GM12878 (cell line): ENCODE results near the gene TMEM163. TPM values are rescaled to one million over a fixed set of nuclear protein-coding genes. Genes with fewer than 3 reads are reported as not detected.

Experiments used
- ATAC-seq: fragments of 200-7000 bp; cut with Tn5 transposase; 3 replicates; pipeline ENCODE4 v1.9.1; 2020; ENCODE audit warnings: mild to moderate bottlenecking, moderate library complexity
- BruUV-seq: library from RNA; stranded (reverse); fragments of 400-500 nt; replicated peaks from 2 replicates; lab custom pipeline; 2021; lab: Mats Ljungman, UMichigan
- CTCF ChIA-PET: fragments of 300-600 bp; sonication (Branson Sonifier 250); formaldehyde crosslinking; extraction: SDS; loops from one replicate; lab custom pipeline; 2021; ENCODE audit warnings: inconsistent platforms; lab: Yijun Ruan, JAX
- POLR2A ChIA-PET: fragments of 350-600 bp; formaldehyde crosslinking; extraction: SDS; loops from one replicate; lab custom pipeline; 2021; ENCODE audit warnings: inconsistent platforms; lab: Charles Lee
- RAD21 ChIA-PET: fragments of 300-600 bp; sonication (Branson Sonifier 250); formaldehyde crosslinking; loops from one replicate; lab custom pipeline; 2023; ENCODE audit warnings: antibody characterized with exemption; ENCODE audit not compliant: unreplicated experiment; lab: Charles Lee
- SMC1A ChIA-PET: fragments of 300-600 bp; sonication (Branson Sonifier 250); formaldehyde crosslinking; loops from one replicate; lab custom pipeline; 2023; ENCODE audit not compliant: unreplicated experiment, uncharacterized antibody; lab: Charles Lee
- DNase-seq: peaks from one replicate; pipeline ENCODE4 v3.0.0-alpha.2; 2011; ENCODE audit warnings: low read depth, low spot score
- FAIRE-seq: peaks from 3 replicates; lab custom pipeline; 2011; peaks lifted over from hg19 to GRCh38; lab: Jason Lieb, UNC
- H2AFZ ChIP-seq: 2 replicates; pipeline ENCODE4 v1.6.0; 2011; ENCODE audit warnings: low read depth, low read length, control low read depth; ENCODE audit not compliant: control insufficient read depth
- H3K27ac ChIP-seq: 2 replicates; pipeline ENCODE4 v1.5.1; 2011; ENCODE audit warnings: control low read depth; ENCODE audit not compliant: control insufficient read depth, insufficient read depth
- H3K27me3 ChIP-seq, 2 experiments: replicated peaks in 1 of 2; 2 replicates each; pipeline versions ENCODE4 v1.6.0 to v1.6.1; 2011; ENCODE audit warnings: low read length in 1 of 2; ENCODE audit not compliant: control insufficient read depth in 2 of 2, insufficient read depth in 2 of 2
- H3K36me3 ChIP-seq, 2 experiments: 2 replicates each; pipeline ENCODE4 v1.5.1; 2011; ENCODE audit warnings: low read length in 1 of 2; ENCODE audit not compliant: control insufficient read depth in 2 of 2, insufficient read depth in 2 of 2
- H3K4me1 ChIP-seq: 2 replicates; pipeline ENCODE4 v1.6.1; 2011; ENCODE audit warnings: mild to moderate bottlenecking, low read length, moderate library complexity, mixed read lengths; ENCODE audit not compliant: control insufficient read depth, insufficient read depth
- H3K4me2 ChIP-seq: 2 replicates; pipeline ENCODE4 v1.6.0; 2011; ENCODE audit warnings: control low read depth; ENCODE audit not compliant: control insufficient read depth, insufficient read depth
- H3K4me3 ChIP-seq: fragments of 200-600 bp; sonication (generic); 2 replicates; pipeline ENCODE4 v1.5.1; 2016
- H3K79me2 ChIP-seq: 2 replicates; pipeline ENCODE4 v1.6.0; 2011; ENCODE audit warnings: low read length; ENCODE audit not compliant: control insufficient read depth, insufficient read depth
- H3K9ac ChIP-seq: 2 replicates; pipeline ENCODE4 v1.8.0; 2011; ENCODE audit warnings: low read length, control low read depth, mixed read lengths; ENCODE audit not compliant: control insufficient read depth, insufficient read depth
- H3K9me3 ChIP-seq: replicated peaks from 3 replicates; pipeline ENCODE4 v1.5.1; 2011; ENCODE audit warnings: mild to moderate bottlenecking, low read length; ENCODE audit not compliant: control insufficient read depth, insufficient read depth
- H4K20me1 ChIP-seq: 2 replicates; pipeline ENCODE4 v1.6.0; 2011; ENCODE audit not compliant: control insufficient read depth, insufficient read depth
- CTCF ChIP-seq, 3 experiments: IDR thresholded peaks in 2 of 3; conservative IDR thresholded peaks in 1 of 3; 2 replicates each; pipeline ENCODE4 v1.5.1; 2011; ENCODE audit warnings: low read depth in 3 of 3, low read length in 3 of 3, mild to moderate bottlenecking in 3 of 3, control low read depth in 2 of 3, moderate library complexity in 2 of 3, inconsistent platforms in 1 of 3, mixed read lengths in 1 of 3; ENCODE audit not compliant: control insufficient read depth in 2 of 3, insufficient read depth in 1 of 3; ENCODE audit errors: extremely low read depth in 1 of 3
- IRF3 ChIP-seq: fragments of 450-650 bp; IDR thresholded peaks from 2 replicates; pipeline ENCODE4 v1.6.1; 2014; ENCODE audit warnings: mild to moderate bottlenecking
- JUNB ChIP-seq: IDR thresholded peaks from 2 replicates; pipeline ENCODE4 v1.6.1; 2016; ENCODE audit warnings: antibody characterized with exemption, mild to moderate bottlenecking
- MTA2 ChIP-seq: fragments of 450-650 bp; IDR thresholded peaks from 2 replicates; pipeline ENCODE4 v1.6.1; 2016; ENCODE audit warnings: low read depth, mild to moderate bottlenecking, moderate library complexity
- RAD21 ChIP-seq: IDR thresholded peaks from 2 replicates; pipeline ENCODE4 v1.6.1; 2011; ENCODE audit warnings: mild to moderate bottlenecking, low read depth, low read length, moderate library complexity; ENCODE audit not compliant: insufficient read depth
- SKIL ChIP-seq: fragments of 450-650 bp; IDR thresholded peaks from 2 replicates; pipeline ENCODE4 v1.6.1; 2017; ENCODE audit warnings: mild to moderate bottlenecking, low read depth, inconsistent platforms; ENCODE audit not compliant: poor library complexity, severe bottlenecking
- SMC3 ChIP-seq: IDR thresholded peaks from 2 replicates; pipeline ENCODE4 v1.6.1; 2011; ENCODE audit warnings: low read length, improper control_type of control experiment, borderline replicate concordance
- SP1 ChIP-seq: IDR thresholded peaks from one replicate; pipeline ENCODE4 v1.6.1; 2011; ENCODE audit warnings: low read depth, low read length
- SREBF2 ChIP-seq: IDR thresholded peaks from 2 replicates; pipeline ENCODE4 v1.6.1; 2012; ENCODE audit warnings: mild to moderate bottlenecking, low read length
- ZNF592 ChIP-seq: fragments of 450-650 bp; IDR thresholded peaks from 2 replicates; pipeline ENCODE4 v1.6.1; 2017; ENCODE audit warnings: mild to moderate bottlenecking, moderate library complexity
- WGBS: methylation state at CpG from one replicate; pipeline ENCODE4 v1.1.6; 2016; ENCODE audit warnings: low lambda C conversion rate; ENCODE audit not compliant: insufficient replicate concordance, insufficient coverage; ENCODE audit errors: missing lambda C conversion rate; 5-methylcytosine and 5-hydroxymethylcytosine counted together
- in situ Hi-C: fragments of 300-500 bp; cut with MboI; formaldehyde crosslinking; loops from 9 replicates; pipeline ENCODE4 v1.14.3; 2018; ENCODE audit warnings: mixed read lengths
- intact Hi-C: fragments of 100-400 bp; cut with micrococcal nuclease; formaldehyde crosslinking; loops from one replicate; pipeline ENCODE4 v1.14.2; 2022; ENCODE audit not compliant: unreplicated experiment
- polyA plus RNA-seq, 11 experiments: library from polyadenylated mRNA; depleted of rRNA in 4 of 11; unstranded in 6 of 11; stranded (reverse) in 5 of 11; fragments of >200 nt; fragmentation: Nextera tagmentation in 4 of 11; fragmentation: Illumina TruSeq in 1 of 11; extraction: Ambion mirVana in 4 of 11; extraction: Trizol in 1 of 11; gene quantifications; 1 replicate in 1 of 11; 2 replicates in 10 of 11; pipeline versions ENCODE4 v1.2.1 to v1.2.3, GENCODE V29; 2011 to 2016; ENCODE audit warnings: inconsistent platforms in 2 of 11, missing spikeins in 2 of 11, low read depth in 1 of 11
- total RNA-seq, 4 experiments: library from RNA; depleted of rRNA in 3 of 4; stranded (reverse); fragments of >200 nt in 3 of 4; fragmentation: Illumina TruSeq in 1 of 4; extraction: Trizol in 1 of 4; gene quantifications; 2 replicates each; pipeline versions ENCODE4 v1.2.1 to v1.2.3, GENCODE V29; 2013 to 2021

The TMEM163 gene
- total and polyA plus RNA-seq, 10 of the 15 experiments (the other 5 are each of a cell fraction or from before 2014, with no cell fraction given): 0.05 to 0.11 (median 0.07) TPM; not detected in 4

GRCh38 chr2:134461511-134461910 is 257.3 kb downstream of the TMEM163 start (continued):
- no peak for TF ChIP-seq JUNB
- no peak for TF ChIP-seq IRF3

GRCh38 chr2:134460583-134460998 is 258.2 kb downstream of the TMEM163 start:
- H3K79me2 ChIP-seq: no peaks in the 10 kb centered on the region
- CTCF ChIA-PET: interaction anchor here (0.7 to 2.5 kb wide), 8 partner anchors 9 to 529 kb away, joined by 3 to 18 read pairs (median 3); no protein-coding TSS in a partner anchor
- no peak overlapping the region for H3K4me2 ChIP-seq
- H3K36me3 ChIP-seq: peaks cover 0 to 2% of the 10 kb centered on the region in 2 experiments; a peak in 1 of 4 replicates
- no peak overlapping the region for H3K9ac ChIP-seq
- ATAC-seq (peak; percentile 92), FAIRE-seq (peak; percentile 89), DNase-seq (no peak)
- intact Hi-C loops (loop anchor here (1.0 kb wide), 1 partner anchor 438 kb away; no protein-coding TSS in a partner anchor), in situ Hi-C loops (loop anchor here (5.0 kb wide), 1 partner anchor 437 kb away; no protein-coding TSS in a partner anchor)
- H3K9me3 ChIP-seq: no peaks in the 10 kb centered on the region
- H2AFZ ChIP-seq: no peak overlapping the region
- H3K27ac ChIP-seq: no peak overlapping the region
- no peak overlapping the region for H3K4me3 ChIP-seq
- 12% methylated on average over 8 of the region's 8 CpGs for WGBS
- POLR2A ChIA-PET: interaction anchor here (0.7 kb wide), 1 partner anchor 213 kb away, joined by 3 read pairs; no protein-coding TSS in a partner anchor
- no peaks in the 10 kb centered on the region for H4K20me1 ChIP-seq
- no peaks in the 10 kb centered on the region for H3K27me3 ChIP-seq
- BruUV-seq: no TSS peak
- H3K4me1 ChIP-seq: no peaks in the 10 kb centered on the region
- RAD21 ChIA-PET: interaction anchor here (0.5 to 1.5 kb wide), 2 partner anchors 438 to 785 kb away, joined by 4 to 6 read pairs; no protein-coding TSS in a partner anchor
- SMC1A ChIA-PET: interaction anchor here (1.1 to 1.5 kb wide), 4 partner anchors 9 to 544 kb away, joined by 3 to 8 read pairs (median 4); no protein-coding TSS in a partner anchor
- TF ChIP-seq SP1 (no peak), CTCF (IDR thresholded peaks at IDR 0.05 in 2 of 3, conservative IDR thresholded peaks at IDR 0.05 in 1 of 3; ENCODE audit: control insufficient read depth in 2 of 3, extremely low read depth in 1 of 3, insufficient read depth in 1 of 3, low read depth in 3 of 3, low read length in 3 of 3) (peak; percentile 67 to 76 (median 74)), RAD21 (peak; percentile 76), SREBF2 (no peak), MTA2 (no peak), ZNF592 (no peak), SKIL (no peak), SMC3 (peak; percentile 50; the same call in 1 of the 2 replicates)
